Sigmoid colon (tissue), 4 donors: Measurements from ENCODE around the gene ANO9.

Experiments
- CTCF ChIP-seq, 4 experiments: fragments of 450-650 bp in 3 of 4; fragments of 200-600 bp in 1 of 4; IDR thresholded peaks; one replicate each; pipeline ENCODE4 v1.5.1; 2016 to 2019; ENCODE audit warnings: antibody characterized with exemption in 4 of 4, mild to moderate bottlenecking in 3 of 4, moderate library complexity in 2 of 4
- EP300 ChIP-seq, 4 donors: sonication (generic); formaldehyde crosslinking; IDR thresholded peaks; one replicate each; pipeline ENCODE4 v1.6.1; 2017; ENCODE audit warnings: antibody characterized with exemption in 4 of 4
- POLR2A ChIP-seq, 2 donors: fragments of 450-650 bp; IDR thresholded peaks; one replicate each; pipeline ENCODE4 v1.6.1; 2016; ENCODE audit warnings: antibody characterized with exemption in 2 of 2, mild to moderate bottlenecking in 2 of 2, moderate library complexity in 2 of 2
- POLR2AphosphoS5 ChIP-seq, 4 donors: sonication (generic); formaldehyde crosslinking; IDR thresholded peaks; one replicate each; pipeline ENCODE4 v1.6.1; 2017; ENCODE audit warnings: antibody characterized with exemption in 4 of 4

GRCh38 chr11:380095-380480 is 61.7 kb downstream of the ANO9 start:
- no peak for TF ChIP-seq POLR2A (IDR thresholded peaks at IDR 0.05)
- no peak for TF ChIP-seq EP300 (IDR thresholded peaks at IDR 0.05)
- no peak for TF ChIP-seq CTCF (IDR thresholded peaks at IDR 0.05)
- no peak for TF ChIP-seq POLR2AphosphoS5 (IDR thresholded peaks at IDR 0.05)
